ENCODE measurements around the gene CAMTA1.
"Not testable (repeated sequence)": the region's sequence is repeated elsewhere in the genome, so short reads cannot be mapped to it uniquely, and the experiment has no call there.

- not testable (repeated sequence) for TF ChIP-seq EZH2 (IDR thresholded peaks at IDR 0.05; ENCODE audit: borderline replicate concordance, low read depth, low read length, severe bottlenecking); CTCF (IDR thresholded peaks at IDR 0.05; ENCODE audit: borderline replicate concordance, extremely low read depth, low read length, poor library complexity, severe bottlenecking)
Observed at GRCh38 chr1:7417618-7418017, 632.4 kb downstream of the CAMTA1 start.

Measured in DND-41 (cell line).